ENCODE data around the gene CEP78. TPM values are rescaled to one million over a fixed set of nuclear protein-coding genes. Genes with fewer than 3 reads are reported as not detected.
A peak's percentile ranks its signal among the peaks of the same experiment; 100 is the strongest.

CEP78 gene
- total RNA-seq, 1 donor: 24.1 TPM

DNA sequence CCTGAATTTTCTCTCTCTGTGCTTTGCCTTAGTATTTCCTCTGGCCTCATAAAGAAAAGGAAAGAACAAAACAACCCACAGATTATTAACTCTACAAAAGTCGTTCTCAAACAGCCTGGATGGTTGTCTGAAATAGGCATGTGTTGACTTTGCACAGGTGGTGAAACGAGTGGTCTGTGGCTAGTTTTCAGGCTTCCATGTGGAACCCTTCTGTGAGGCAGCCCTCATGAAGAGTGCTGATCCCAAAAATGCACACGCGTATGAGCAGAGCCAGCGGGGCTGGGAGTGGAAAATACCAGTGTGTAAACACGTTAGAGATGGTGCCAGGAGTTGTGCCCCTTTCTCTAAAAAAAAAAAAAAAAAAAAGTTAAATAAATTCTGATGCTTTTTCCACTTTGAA, 56.2 kb downstream of the CEP78 start:
- H3K4me3 ChIP-seq (ENCODE audit: low read depth, low read length): no peak overlapping the region
- no peak for DNase-seq (ENCODE audit: low read depth)
- TF ChIP-seq, protein P1, sequence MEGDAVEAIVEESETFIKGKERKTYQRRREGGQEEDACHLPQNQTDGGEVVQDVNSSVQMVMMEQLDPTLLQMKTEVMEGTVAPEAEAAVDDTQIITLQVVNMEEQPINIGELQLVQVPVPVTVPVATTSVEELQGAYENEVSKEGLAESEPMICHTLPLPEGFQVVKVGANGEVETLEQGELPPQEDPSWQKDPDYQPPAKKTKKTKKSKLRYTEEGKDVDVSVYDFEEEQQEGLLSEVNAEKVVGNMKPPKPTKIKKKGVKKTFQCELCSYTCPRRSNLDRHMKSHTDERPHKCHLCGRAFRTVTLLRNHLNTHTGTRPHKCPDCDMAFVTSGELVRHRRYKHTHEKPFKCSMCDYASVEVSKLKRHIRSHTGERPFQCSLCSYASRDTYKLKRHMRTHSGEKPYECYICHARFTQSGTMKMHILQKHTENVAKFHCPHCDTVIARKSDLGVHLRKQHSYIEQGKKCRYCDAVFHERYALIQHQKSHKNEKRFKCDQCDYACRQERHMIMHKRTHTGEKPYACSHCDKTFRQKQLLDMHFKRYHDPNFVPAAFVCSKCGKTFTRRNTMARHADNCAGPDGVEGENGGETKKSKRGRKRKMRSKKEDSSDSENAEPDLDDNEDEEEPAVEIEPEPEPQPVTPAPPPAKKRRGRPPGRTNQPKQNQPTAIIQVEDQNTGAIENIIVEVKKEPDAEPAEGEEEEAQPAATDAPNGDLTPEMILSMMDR (IDR thresholded peaks at IDR 0.05; ENCODE audit: insufficient read depth, low read length): no peak

DNA sequence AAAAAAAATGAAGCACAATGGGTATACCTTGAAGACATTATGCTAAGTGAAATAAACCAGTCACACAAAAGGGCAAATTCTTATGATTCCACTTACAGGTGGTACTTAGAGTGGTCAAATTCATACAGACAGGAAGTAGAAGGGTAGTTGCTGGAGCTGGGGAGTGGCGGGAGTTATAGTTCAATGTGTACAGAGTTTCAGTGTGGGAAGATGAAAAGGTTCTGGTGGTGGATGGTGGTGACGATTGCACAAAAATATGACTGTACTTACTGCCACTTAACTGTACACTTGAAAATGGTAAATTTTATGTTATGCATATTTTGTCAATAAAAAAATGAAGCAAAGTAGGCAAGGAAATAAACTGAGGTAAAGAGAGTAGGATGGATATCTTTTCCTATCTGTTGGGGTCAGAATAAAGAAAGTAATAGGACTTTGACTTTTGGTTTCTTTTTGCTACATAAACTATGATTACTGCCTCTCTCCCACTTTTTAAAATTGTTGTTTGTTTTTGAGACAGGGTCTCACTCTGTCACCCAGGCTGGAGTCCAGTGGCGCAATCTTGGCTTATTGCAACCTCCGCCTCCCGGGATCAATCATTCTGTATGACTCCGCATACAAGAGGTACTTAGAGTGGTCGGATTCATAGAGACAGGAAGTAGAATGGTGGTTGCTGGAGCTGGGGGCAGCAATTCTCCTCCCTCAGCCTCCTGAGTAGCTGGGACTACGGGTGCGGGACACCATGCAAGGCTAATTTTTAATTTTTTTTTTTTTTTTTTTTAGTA, 57.0 kb downstream of the CEP78 start:
- no peak for DNase-seq (ENCODE audit: low read depth)
- H3K4me3 ChIP-seq (ENCODE audit: low read depth, low read length): no peak overlapping the region
- TF ChIP-seq, protein P1 (IDR thresholded peaks at IDR 0.05; ENCODE audit: insufficient read depth, low read length): no peak

DNA sequence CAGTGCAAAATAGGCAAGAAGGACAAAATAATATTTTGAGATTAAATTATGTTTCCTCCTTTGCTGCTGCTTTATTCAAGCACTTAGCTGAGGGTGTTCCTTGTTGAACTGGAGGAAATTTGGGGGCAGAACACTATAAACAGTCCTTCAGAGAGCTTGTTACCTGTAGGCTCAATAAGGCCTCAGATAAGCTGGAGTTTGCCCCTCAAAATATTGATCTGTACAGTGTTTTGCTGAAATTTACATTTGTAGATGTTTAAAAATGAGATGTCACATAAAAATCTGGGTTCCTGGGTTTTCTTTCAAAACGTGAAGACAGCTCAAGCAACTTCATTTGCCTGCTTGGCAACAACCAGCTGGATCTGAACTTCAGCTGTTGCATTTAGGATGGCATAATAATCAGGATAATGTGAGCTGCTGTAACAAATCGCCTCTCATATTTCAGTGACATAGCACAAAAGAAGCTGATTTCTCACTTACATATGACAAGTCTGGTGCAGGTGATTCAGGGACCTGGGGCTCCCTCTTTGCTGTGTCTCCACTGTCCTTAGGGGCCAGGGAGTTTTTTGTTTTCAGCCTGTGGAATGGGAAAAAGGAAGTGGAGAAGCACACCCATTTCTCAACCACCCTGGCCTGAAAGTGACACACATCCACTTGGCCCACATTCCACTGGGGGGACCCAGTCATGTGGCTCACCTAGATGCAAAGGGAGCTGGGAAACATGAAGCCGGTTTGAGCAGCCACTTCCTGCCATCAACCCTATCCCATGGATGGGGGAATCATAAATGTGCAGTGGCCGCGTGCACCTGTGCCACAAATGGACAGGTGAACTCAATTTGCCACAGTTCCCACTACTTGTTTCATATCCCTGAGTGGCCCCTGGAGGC, 58.7 kb downstream of the CEP78 start:
- H3K4me3 ChIP-seq (ENCODE audit: low read depth, low read length): no peak overlapping the region
- TF ChIP-seq, protein P1 (IDR thresholded peaks at IDR 0.05; ENCODE audit: insufficient read depth, low read length): no peak
- DNase-seq (ENCODE audit: low read depth): no peak

DNA sequence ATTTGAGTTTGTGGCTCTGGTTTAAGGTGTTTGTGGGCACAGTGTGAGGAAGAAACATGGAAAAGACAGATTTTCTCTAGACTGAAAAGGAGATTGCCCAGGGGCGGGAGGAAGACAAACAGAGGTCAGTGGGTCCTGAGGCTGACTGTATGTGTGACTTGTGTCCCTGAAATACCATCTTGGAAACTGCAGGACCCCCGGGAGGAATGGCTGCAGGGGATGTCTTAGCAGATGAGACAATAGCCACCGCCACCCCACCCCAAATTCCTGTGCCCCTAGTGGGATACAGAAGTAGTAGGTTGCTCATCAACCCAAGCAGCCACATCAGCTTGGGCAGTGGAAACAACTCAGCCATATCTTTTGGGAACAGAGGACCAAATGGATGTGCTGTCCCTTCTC, 59.3 kb downstream of the CEP78 start:
- TF ChIP-seq, protein P1 (IDR thresholded peaks at IDR 0.05; ENCODE audit: insufficient read depth, low read length): no peak
- DNase-seq (ENCODE audit: low read depth): no peak
- no peak overlapping the region for H3K4me3 ChIP-seq (ENCODE audit: low read depth, low read length)

DNA sequence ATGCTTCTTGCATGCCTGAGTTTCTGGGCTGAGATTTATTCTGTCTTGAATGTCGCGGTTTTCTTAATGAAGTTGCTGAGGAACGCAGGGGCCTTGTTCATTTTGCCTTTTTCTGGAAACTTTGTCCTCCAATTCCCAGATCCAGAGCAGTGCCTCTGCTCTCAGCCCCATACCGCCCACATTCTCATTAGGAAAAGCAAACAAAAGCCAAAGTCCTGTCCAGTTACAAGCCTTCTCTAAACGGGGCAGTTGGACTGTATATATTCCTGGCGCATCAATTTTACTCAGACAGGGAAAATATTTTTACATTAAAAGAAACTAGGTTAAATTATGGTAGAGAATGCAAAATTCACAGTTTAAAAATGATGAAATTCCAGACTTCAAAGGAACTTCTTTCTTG, 59.9 kb downstream of the CEP78 start:
- TF ChIP-seq, protein P1 (IDR thresholded peaks at IDR 0.05; ENCODE audit: insufficient read depth, low read length): no peak
- H3K4me3 ChIP-seq (ENCODE audit: low read depth, low read length): peak overlapping the region; percentile 95
- peak; percentile 37 for DNase-seq (ENCODE audit: low read depth)

DNA sequence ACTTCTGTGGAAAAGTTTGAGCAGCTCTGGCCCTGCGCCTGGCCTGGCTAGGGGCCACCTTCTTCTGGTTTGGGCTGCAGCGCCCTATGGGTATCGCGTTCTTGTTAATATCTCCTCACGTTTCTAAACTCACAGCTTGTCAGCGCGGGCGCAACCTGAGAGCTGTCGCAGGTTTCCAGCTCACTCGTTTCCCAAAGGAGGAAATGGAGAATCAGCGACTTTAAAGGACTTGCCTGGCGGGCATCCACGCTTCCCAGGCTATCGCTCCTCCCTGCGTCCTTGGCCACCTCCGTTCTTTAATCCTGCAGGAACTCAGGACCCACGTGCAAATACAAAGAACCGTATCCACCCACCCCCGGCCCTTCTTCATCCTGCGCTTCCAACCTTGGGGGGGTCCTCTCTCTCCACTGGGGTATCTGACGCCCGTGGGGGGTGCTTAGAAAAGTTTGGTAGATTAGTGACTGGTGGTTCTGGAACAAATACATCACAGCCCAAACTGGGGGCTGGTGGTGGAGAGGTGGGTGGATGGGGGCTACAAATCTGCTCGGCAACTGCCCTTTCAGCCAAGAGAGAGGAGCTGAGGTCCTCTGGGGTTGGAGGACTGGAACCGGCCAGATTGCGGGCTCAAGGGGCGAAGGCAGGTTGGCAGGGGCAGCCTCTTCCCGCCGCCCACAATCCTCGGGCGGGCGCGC, 60.5 kb downstream of the CEP78 start:
- H3K4me3 ChIP-seq (ENCODE audit: low read depth, low read length): peak overlapping the region; percentile 95
- TF ChIP-seq, protein P1 (IDR thresholded peaks at IDR 0.05; ENCODE audit: insufficient read depth, low read length): no peak
- DNase-seq (ENCODE audit: low read depth): peak; percentile 57
